Stimulated activated CD4-positive, alpha-beta T cell treated with anti-CD3 and anti-CD28 coated beads, Interleukin-15, amount 100 ng/mL, for 48 hours (primary cell): ENCODE data around the gene SNAP25.

Experiments
- DNase-seq, 2 donors: peaks; one replicate each; pipeline ENCODE4 v3.0.0-alpha.2; 2020; ENCODE audit warnings: low read depth in 2 of 2

SNAP25 gene

DNA sequence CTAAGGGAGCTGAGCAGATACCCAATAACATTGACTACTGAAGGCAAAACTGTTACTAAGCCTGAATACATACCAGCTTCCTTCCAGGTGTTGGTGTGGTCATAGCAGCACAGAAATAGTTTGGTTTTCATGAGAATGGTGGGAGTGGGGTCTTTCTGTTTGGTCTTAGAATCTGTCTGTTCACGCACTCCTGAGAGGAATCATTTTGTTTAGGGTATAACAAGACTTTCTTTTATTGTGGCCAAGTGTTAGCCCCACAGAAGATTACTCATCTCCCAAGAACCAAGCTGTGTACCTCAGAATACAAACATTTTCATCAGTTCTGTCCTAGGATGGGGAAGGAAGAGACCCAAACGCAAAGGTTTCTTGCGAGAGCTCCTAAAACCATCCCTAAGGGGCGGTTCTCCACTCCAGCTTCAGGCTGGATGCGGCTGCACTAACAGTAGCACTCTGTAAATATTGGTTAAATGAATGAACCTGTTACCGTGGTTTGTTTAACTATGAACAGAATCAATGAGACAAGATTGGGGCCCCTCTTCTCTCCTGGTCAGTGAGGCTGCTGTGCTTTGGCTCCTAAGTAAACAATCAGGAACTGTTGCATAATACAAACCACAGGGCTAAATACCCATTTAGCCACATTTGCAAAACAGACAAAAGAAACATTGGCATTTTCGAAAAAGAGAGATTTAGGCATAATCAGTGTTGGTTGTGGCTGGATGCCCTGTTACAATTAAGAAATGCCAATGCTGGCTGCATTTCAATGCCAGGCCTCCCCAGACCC lies 44.9 kb downstream of the SNAP25 start:
- no peak for DNase-seq

DNA sequence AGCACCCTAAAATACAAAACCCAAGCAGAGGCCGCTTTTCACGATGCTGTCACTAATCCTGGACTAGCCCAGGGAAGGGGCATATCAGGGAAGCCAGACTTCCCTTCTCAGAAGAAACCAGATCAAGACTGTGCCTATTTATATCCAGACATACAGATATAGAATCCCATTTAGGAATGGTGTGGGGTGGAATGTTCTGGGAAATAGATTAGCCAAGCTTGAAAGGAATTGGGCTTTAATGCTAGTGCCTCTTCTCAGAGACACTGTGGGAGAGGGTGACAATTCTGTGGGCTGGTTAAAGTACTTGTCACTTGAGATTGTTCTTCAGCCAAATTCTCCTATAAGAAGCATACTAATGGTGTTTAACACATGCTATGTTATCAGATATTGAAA lies 45.5 kb downstream of the SNAP25 start:
- no peak for DNase-seq

DNA sequence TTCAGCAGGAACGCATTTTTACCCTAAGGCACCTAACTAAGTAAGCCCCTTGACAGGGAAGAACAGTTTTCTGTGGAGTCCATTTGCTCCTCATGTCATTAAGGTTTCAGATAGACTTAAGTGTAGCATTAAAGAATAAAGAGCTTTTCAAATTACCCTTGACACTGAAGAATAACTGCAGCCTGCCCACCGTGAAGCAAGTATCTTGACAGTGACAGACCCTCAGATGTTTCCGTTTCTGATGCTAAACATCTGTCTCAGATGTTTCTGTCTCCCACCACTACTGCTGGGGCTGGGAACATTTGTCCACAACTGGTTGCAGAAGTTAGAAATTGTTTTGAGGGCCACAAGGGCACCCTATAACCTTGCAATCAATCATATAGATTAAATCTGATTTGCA lies 50.0 kb downstream of the SNAP25 start:
- no peak for DNase-seq

DNA sequence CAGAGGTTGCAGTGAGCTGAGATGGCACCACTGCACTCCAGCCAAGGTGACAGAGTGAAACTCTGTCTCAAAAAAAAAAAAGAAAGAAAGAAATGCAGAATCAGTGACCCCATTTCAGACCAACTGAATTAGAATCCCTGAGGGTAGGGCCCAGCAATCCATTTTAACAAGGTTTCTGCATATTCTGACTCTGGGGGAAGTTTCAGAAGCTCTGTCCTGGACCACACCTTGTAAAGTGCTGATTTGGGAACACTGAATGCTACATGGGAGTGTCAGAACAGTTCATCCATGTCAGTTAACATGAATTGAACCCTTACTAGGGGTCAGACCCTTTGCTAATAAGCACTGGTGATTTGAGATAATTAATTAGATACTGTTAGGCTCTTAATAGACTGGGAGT lies 52.0 kb downstream of the SNAP25 start:
- DNase-seq, result no peak

- DNase-seq, result no peak
These were observed 53.0 kb downstream of the SNAP25 start for GRCh38 chr20:10271494-10272219.

DNA sequence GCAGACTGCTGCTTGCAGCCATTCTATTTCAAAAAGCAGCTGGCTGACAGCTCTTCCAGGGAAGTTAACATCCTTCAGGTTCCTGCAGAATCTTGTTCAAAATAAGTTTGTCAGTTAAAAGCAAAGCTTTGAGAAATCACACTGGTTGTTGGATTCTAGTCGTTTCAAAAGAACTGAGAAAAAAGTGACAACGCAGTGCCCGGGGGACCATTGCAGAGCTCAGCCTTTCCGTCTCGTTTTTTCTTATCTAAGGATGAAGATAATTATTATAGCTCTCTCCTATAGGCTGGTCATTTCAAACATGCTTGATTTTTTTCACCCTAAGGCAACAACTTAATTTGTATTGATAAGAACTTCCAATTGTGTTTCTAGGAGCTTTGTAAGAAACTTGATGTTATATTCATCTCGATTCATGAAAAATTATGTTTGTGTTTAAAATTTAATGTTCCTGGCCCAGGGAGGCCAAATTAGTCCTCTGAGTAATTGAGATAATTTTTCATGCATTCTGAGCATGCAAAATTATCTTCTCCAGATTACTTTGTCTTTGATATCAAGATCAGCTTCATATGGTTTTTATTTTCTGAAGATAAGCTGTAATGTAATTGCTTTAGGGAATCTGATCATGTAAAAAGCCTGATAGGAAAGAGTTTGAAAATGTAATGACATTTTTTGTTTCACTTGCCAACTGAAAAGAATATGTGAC lies 58.4 kb downstream of the SNAP25 start:
- DNase-seq, result no peak

DNA sequence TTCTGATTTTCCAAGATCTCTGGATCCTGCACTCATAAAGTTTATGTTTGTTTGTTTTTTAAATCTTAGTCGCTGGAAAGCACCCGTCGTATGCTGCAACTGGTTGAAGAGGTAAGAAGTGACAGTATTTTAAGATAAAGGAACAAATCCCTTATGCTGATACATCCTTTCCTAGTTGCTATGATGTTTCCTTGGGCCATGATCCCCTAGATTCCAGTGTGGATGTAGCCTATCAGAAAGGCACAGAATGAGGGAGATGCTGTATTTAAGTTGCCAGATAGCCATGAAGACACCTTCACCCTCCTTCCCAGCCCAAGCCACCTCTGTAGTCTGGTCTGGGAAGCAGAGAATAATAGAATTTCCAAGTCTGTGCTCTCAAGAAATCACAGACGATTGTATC lies 59.0 kb downstream of the SNAP25 start:
- no peak for DNase-seq

GRCh38 chr20:10278412-10278811 lies 59.8 kb downstream of the SNAP25 start:
- no peak for DNase-seq

GRCh38 chr20:10280018-10280908 lies 61.6 kb downstream of the SNAP25 start:
- DNase-seq, result no peak

DNA sequence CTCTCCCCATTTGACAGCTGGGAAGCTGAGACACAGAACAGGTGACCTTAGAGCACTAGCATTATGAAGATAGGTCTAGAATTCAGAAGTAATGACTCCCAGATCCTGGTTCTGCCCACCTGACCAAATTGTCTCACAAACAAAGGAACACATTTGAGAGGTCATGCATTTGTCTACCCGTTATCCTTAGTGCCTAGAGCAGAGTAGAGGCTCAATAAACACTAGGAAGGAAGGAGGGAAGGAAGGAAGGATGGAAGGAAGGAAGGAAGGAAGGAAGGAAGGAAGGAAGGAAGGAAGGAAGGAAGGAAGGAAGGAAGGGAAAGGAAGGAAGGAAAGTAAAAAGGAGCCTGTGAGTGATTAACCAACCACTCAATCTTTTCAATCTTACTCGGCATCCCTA lies 63.3 kb downstream of the SNAP25 start:
- DNase-seq, result no peak

DNA sequence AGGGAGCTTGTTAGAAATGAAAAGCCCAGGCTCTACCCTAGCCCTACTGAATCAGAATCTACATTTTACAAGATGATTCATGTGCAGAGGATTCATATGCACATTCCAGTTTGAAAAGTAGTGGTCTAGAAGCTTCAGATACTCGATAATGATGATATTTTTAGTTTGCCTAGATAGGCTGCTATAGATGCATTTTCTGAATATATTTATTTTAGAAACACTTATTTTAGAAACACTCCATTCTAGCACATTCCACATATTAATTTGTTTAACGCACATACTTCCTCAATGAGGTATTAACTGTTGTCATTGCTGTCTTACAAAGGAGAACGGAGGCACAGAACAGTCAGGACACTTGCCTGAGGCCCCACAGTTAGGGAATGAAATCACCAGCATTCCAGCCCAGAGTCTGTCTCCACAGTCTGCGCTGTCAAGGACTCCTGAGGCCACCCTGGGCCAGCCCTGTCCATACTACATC lies 64.4 kb downstream of the SNAP25 start:
- no peak for DNase-seq

GRCh38 chr20:10286356-10286755 lies 67.7 kb downstream of the SNAP25 start:
- DNase-seq, result no peak

- no peak for DNase-seq
These were observed 69.8 kb downstream of the SNAP25 start for GRCh38 chr20:10288421-10288820.

DNA sequence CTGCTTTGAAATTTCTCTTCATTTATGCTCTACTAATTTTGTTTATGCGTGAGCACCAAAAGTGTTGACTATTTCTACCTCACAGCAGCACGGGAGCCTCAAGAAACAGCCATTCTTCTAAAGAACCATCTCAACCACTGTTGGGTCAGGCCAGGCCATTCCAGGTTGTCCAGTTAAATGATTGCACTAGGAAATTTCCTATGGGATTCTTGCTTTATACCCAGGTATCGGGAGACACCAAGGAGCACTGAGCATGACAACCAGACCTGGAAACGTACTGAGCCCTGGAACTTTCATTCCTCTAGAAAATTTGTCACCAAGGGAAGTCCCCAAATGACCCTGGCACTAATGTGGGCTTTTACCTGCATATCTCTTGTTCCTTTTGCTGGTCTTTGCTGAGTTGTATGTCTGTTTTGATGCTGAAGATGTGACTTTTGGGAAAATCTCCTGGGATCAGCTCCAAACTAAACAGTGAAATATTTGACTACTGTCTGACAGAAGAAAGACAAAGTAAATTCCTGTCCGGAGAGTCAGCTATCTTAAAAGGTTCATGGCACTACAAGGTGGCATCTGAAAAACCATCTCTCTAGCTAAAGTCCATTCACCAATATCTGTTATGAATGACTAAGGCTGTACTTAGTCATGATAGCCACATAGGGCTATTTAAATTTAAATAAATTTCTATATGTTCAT lies 70.5 kb downstream of the SNAP25 start:
- no peak for DNase-seq

DNA sequence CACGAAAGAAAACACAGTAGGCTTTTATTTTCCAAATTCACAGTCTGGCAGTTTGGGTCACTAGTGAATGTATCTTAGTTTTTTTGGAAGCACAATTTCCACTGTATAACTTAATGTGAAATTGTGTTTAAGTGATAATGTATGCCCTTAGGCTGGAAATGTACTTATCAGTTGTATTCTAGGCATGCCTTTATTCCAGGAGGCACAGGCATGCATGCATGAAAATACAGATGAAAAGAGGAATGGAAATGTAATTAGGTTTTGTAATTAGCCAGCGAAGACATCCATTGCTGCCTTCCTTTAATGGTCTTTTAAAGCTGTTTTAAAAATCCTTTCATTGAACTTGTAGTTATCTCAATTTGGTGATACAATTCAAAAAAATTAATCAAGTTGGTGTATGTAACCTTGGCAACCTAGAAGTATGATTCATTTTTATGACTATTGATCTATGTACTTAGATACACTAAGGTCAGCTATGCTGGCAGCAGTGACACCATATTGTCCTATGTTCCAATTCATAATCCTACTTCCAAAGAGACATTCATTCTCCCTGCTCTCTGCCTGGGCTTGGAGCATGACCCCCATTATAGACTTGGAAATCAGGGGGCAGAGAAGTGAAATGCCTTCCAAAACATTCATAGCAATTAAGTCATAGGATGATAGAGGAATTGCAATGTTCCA lies 73.1 kb downstream of the SNAP25 start:
- no peak for DNase-seq

DNA sequence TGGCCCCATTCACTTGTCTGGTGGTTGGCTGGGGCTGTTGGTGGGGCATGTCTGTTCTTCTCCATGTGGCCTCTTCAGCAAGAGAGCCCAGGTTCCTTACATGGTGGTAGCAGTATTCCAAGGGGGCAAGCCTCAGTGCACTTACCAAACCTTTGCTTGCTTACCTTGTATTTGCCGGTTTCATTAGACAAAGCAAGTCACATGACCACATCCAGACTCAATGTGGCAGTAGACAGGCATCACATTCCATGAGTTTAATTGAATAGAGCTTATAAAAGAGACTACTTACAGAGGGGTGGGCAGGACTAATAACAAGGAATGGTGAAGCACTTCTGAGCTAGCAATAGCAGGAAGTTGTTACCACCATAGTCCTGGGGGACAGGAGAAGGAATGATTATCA lies 78.6 kb downstream of the SNAP25 start:
- DNase-seq, result no peak

- no peak for DNase-seq
These were observed 79.1 kb downstream of the SNAP25 start for GRCh38 chr20:10297684-10298240.

DNA sequence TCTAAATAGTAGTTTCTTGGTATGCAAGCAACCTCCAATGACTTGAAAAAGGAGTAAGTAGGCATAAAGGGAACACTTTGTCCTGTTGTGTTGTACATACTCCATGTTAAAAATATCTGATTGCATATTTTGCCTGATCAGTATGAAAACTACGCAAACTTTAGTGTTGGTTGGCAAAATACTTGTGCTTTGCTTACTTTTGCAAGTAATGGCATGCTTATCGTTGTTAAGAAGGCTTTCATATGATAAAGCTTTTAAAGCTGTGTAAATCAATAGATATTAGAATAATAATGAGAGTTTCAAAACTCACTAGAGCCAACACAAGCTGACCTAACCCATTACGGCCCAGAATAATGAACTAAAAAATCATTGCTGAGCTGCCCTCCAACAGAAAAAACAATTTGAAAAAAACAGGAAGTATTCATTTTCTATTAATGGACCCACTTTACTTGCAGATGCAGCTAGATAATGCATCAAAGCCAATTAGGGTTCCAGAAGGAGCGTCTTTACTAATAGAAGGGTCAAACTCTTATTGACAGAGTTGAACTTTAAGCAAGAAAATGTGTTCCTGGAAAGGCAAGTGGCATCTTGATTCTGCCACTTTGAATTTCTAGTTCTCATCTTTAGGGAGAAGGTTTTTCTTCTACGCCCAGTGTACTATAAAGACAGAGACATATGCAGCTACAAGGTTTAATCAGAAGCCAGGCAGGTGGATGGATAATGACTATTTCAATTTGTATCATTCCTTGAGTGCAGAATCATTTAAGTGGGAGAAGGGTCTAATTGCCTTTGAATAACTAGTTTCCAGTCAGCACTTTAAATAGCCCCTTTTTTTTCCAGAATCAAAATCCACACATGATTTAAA lies 82.2 kb downstream of the SNAP25 start:
- DNase-seq, result no peak

GRCh38 chr20:10303852-10304251 lies 85.2 kb downstream of the SNAP25 start:
- no peak for DNase-seq
